ENCODE results near the gene GTF3C4.

The GTF3C4 gene

DNA sequence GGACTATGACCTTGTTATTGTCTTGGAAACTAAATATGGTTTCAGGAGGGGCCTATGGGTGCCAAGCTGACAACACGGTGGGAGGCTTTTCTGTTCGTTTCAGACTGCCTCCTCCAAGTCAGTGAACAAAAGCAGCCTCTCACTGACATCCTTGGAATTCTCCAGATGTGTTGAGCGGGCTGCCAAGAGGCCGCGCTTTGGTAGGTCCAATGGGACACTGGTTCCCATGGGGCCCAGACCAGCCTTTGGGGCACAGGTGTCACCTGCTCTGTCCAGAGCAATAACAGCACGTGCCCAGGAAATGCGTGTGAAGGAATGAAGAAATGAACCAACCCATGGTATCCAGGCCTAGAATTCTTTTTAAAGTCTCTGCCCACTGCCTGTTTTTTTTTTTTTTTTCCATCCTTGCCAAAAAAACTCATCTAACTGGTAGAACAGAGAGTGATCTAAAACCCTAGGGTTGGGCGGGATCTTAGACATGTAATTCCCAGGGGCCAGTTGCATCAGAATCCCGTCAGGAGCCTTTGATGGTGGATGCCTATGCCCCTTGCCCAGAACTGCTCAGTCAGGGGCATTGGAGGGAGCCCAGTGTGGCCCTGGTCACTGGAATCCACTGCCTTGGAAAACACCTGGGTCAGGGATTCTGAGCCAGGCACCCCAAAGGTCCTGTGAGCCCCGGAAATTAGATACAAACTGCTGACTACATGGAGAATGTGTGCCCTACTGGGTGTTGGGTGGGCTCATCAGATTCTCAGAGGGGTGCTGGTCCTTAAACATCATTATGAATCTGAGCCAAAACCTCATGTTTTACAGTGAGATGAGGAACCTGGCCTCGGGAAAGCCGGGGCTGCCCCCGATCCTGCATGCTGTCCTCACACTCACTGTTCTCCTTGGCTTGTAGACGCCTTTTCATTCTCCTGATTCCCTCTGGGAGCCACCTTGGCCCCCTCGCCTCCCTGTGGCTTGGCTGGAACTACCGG lies 60.1 kb downstream of the GTF3C4 start:
- H3K36me3 ChIP-seq (ENCODE audit: insufficient read depth, low read length), result no peaks in the 10 kb centered on the region
- peaks cover 7% of the 10 kb centered on the region for H3K4me1 ChIP-seq (ENCODE audit: insufficient read depth, low read length)
- no peak overlapping the region for H2AFZ ChIP-seq (ENCODE audit: low read depth, low read length)
- no peaks in the 10 kb centered on the region for H3K9me3 ChIP-seq (ENCODE audit: low read length)
- H3K4me3 ChIP-seq (ENCODE audit: low read length), result no peak overlapping the region
- H3K27me3 ChIP-seq (ENCODE audit: insufficient read depth, low read length), result no peaks in the 10 kb centered on the region

DNA sequence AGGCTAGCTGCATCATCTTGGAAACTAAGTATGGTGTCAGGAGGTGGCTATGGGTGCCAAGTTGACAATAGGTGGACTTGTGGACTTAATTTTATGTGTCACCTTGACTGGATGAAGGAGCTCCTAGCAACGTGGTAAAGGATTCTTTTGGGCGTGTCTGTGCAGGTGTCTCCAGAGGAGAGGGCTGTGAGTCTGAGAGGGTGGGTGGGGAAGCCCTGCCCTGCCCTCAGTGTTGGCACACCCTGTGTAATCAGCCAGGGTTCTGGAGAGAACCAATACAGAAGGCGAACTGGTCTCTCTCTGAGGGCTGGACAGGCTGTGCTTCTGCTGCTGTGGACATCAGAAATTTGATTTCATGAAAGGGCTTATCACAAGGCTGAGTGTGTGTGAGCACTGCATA lies 61.0 kb downstream of the GTF3C4 start:
- no peaks in the 10 kb centered on the region for H3K36me3 ChIP-seq (ENCODE audit: insufficient read depth, low read length)
- H3K9me3 ChIP-seq (ENCODE audit: low read length), result no peaks in the 10 kb centered on the region
- peaks cover 7% of the 10 kb centered on the region for H3K4me1 ChIP-seq (ENCODE audit: insufficient read depth, low read length)
- no peak overlapping the region for H3K4me3 ChIP-seq (ENCODE audit: low read length)
- no peak overlapping the region for H2AFZ ChIP-seq (ENCODE audit: low read depth, low read length)
- no peaks in the 10 kb centered on the region for H3K27me3 ChIP-seq (ENCODE audit: insufficient read depth, low read length)

DNA sequence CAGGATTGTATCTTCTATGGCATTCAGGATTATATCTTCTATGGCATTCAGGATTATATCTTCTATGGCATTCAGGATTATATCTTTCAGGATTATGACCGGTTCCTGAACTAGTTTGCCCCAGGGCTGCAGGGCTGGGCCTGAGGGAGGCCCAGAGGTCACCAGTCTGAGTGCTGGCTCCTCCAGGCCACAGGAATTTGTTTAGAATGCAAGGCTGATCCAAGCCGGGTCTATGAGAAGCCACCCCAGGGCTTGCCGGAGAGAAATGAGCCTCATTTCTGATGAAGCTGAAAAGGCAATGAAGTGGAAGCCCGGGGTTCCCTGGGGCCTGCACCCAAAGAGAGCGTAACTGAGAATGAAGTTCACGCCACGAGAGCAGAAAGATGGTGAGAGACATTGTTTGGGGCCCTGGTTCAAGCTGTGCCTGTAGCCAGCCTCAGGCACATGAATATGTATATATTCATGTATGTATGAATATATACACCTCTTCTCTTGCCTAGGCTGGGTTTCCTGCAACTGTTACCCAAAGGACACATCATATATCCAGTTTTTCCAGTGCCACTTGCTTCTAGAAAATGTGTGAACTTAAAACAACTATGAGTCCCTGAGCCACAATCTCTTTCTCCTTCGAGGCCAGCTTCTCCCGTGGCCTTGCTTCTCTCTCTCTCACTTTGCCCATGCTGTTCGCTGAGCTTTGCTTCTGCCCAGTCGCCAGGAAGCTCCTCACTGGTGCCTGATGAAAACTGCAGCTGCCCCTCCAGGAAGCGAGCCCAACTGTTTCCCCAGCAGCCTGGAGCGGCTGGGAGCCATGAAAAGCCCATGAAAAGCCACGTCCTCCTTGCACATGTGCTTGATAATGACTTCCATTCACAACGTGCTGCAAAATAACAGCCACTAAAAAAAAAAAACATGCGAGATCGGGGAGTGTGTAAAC lies 62.3 kb downstream of the GTF3C4 start:
- H3K9me3 ChIP-seq (ENCODE audit: low read length), result no peaks in the 10 kb centered on the region
- H3K27me3 ChIP-seq (ENCODE audit: insufficient read depth, low read length), result no peaks in the 10 kb centered on the region

DNA sequence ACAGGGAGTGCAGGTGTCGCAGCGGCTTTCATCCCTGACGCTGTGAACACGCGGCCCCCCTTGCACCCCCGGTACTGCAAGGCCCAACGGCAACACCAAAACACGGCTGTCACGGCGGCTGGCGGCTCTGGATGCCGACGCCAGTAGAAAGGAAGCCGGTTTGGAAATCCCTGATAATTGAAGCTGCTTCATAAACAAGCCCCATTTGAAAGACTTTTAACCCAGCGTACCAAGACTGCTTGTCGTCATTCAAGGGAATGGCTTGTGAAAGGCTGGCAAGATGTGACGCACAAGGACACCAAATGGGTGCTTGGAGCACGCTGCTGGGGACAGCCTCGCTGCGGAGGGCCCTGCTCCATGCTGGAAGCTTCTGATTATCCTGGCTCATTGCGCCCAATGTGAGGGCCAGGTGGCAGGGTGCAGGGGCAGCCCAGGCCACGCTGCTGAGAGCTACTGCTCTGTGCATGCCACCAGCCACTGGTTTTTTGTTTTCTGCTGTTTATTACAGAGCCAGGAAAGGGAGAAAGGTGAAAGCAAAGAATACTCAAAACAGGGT lies 63.1 kb downstream of the GTF3C4 start:
- no peaks in the 10 kb centered on the region for H3K27me3 ChIP-seq (ENCODE audit: insufficient read depth, low read length)
- no peak overlapping the region for H2AFZ ChIP-seq (ENCODE audit: low read depth, low read length)
- no peaks in the 10 kb centered on the region for H3K9me3 ChIP-seq (ENCODE audit: low read length)
- H3K36me3 ChIP-seq (ENCODE audit: insufficient read depth, low read length), result no peaks in the 10 kb centered on the region
- H3K4me3 ChIP-seq (ENCODE audit: low read length), result no peak overlapping the region
- peaks cover 7% of the 10 kb centered on the region for H3K4me1 ChIP-seq (ENCODE audit: insufficient read depth, low read length)

More for the DNA sequence above, 62.3 kb downstream of the GTF3C4 start:
- Histone ChIP-seq H3K36me3 (ENCODE audit: insufficient read depth, low read length) (no peaks in the 10 kb centered on the region), H3K4me3 (ENCODE audit: low read length) (no peak overlapping the region), H2AFZ (ENCODE audit: low read depth, low read length) (no peak overlapping the region), H3K4me1 (ENCODE audit: insufficient read depth, low read length) (peaks cover 7% of the 10 kb centered on the region)

DNA sequence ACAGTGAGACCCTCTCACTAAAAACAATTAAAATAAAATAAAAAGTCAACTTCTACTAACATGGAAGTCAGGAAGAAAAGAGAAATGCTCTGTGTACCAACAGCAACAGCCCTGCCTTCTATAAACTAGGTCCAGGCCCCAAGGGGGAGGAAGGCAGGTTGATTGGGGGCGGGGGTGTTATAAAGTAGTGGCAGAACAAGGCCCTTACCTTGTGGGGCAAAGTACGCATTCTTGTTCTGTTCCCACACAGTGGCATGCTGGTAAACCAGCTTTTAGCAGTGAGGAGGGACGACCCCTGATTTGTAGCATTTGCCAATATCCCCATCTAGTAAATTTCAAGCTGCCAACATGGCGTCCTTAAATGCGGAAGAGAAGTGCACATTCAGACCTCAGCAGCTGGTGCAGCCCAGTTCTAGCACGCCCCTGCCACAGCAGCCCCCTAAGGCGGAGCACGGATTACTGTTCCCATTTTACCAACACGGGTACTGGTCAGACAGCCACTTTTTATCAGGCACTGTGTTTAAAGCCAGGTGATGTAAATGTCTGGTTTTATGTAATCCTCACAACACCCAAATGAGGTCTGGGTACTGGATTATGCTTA lies 69.5 kb downstream of the GTF3C4 start:
- H3K4me3 ChIP-seq (ENCODE audit: low read length), result no peak overlapping the region
- no peak overlapping the region for H2AFZ ChIP-seq (ENCODE audit: low read depth, low read length)
- no peaks in the 10 kb centered on the region for H3K36me3 ChIP-seq (ENCODE audit: insufficient read depth, low read length)
- H3K4me1 ChIP-seq (ENCODE audit: insufficient read depth, low read length), result peaks cover 21% of the 10 kb centered on the region
- H3K9me3 ChIP-seq (ENCODE audit: low read length), result no peaks in the 10 kb centered on the region
- H3K27me3 ChIP-seq (ENCODE audit: insufficient read depth, low read length), result peaks cover 24% of the 10 kb centered on the region

DNA sequence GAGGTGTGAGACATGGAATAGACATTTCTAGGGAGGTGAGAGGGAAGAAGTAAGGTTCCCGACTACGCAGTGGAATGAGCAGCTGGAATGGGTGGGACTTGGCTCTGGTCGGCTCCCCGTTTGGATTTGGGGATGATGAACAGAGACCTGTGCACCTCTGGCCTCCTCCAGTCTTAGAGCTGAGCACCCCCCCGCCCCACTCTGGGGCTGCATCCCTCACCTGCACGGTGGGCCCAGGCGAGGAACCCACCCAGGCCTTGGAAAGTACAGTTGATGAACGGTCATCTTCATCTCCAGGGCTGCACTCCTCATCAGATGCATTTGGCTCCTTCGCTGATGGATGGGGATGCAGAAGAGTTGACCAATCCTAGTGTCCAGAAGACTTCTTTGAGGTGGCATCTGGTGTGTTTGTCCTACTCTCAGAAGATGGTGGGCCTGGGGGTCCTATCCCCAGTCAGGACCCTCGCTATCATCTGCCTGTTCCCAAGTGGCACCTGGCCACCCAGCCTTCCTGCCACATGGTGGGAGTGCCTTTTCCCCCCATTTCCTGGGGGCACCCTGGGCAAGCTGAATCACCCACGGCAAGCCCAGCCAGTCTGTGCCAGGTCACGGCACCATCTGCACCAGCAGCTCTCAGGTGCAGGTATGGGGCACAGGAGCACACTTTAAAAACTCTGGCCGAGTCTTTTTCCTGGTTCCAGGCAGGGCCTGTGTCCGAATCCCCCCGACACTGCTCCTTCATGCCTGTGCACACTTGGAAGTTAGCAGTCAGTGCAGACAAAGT lies 70.5 kb downstream of the GTF3C4 start:
- H3K9me3 ChIP-seq (ENCODE audit: low read length), result no peaks in the 10 kb centered on the region
- peaks cover 33% of the 10 kb centered on the region for H3K27me3 ChIP-seq (ENCODE audit: insufficient read depth, low read length)
- peaks cover 30% of the 10 kb centered on the region for H3K4me1 ChIP-seq (ENCODE audit: insufficient read depth, low read length)
- no peak overlapping the region for H3K4me3 ChIP-seq (ENCODE audit: low read length)
- no peak overlapping the region for H2AFZ ChIP-seq (ENCODE audit: low read depth, low read length)
- no peaks in the 10 kb centered on the region for H3K36me3 ChIP-seq (ENCODE audit: insufficient read depth, low read length)

DNA sequence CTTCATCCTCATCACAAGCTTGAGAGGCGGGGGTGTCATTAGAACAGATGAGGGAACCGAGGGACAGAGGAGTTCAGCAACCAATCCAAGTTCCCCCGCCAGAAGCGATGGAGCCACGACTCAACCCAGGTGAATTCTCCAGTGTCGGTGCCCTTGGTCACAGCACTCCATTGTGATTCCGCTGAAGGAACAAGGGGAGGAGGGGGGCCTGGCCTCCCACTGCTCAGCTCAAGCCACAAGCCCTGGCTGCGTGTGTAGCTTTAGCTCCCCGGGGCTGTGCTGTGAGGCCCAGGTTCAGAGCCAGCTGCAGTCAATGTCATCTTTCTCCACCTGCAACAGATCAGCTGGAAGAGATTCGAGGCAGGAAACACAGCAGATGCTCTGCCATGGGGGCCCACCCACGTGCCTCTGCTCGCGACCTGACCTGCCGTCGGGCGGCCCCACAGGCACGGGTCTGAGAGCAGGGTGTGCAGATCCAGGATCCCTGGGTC lies 72.6 kb downstream of the GTF3C4 start:
- H3K4me1 ChIP-seq (ENCODE audit: insufficient read depth, low read length), result peaks cover 30% of the 10 kb centered on the region
- H3K9me3 ChIP-seq (ENCODE audit: low read length), result no peaks in the 10 kb centered on the region
- no peak overlapping the region for H2AFZ ChIP-seq (ENCODE audit: low read depth, low read length)
- peaks cover 45% of the 10 kb centered on the region for H3K27me3 ChIP-seq (ENCODE audit: insufficient read depth, low read length)
- H3K4me3 ChIP-seq (ENCODE audit: low read length), result no peak overlapping the region
- H3K36me3 ChIP-seq (ENCODE audit: insufficient read depth, low read length), result no peaks in the 10 kb centered on the region

DNA sequence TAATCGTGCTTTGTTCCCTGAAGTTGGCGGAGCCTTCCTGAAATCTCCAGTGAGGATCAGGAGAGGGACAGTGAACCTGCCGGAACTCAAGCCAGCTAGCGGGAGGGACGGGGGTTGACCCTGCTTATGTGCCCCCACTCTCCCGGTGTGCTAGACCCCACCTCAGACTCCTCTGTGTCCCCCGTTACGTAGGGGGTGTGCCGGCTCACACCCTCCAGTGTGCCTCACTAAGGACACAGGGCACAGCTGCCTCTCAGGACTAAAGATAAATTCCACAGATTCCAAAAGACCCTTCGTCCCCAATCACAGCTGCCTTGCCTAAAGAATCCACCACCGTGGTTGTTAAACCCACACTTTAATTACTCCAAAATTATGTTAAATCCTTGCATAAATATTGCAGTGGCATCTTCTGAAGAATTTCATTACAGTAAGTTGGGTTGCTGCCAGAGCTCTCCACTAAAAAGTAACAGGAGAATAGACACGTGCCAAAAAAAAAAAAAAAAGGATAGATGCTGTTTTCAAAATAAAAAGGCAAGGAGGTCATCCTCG lies 73.7 kb downstream of the GTF3C4 start:
- Histone ChIP-seq H2AFZ (ENCODE audit: low read depth, low read length) (no peak overlapping the region), H3K4me1 (ENCODE audit: insufficient read depth, low read length) (peaks cover 30% of the 10 kb centered on the region), H3K27me3 (ENCODE audit: insufficient read depth, low read length) (peaks cover 45% of the 10 kb centered on the region), H3K36me3 (ENCODE audit: insufficient read depth, low read length) (no peaks in the 10 kb centered on the region), H3K9me3 (ENCODE audit: low read length) (no peaks in the 10 kb centered on the region), H3K4me3 (ENCODE audit: low read length) (no peak overlapping the region)
